Embryonic facial prominence (tissue), 1 donor: ENCODE measurements around the gene SEMA6C.
"Not testable (repeated sequence)": the region's sequence is repeated elsewhere in the genome, so short reads cannot be mapped to it uniquely, and the experiment has no call there.

Source experiments
- DNase-seq: peaks from one replicate; pipeline ENCODE4 v3.0.0-alpha.2; 2016; ENCODE audit errors: extremely low spot score

SEMA6C gene, protein sequence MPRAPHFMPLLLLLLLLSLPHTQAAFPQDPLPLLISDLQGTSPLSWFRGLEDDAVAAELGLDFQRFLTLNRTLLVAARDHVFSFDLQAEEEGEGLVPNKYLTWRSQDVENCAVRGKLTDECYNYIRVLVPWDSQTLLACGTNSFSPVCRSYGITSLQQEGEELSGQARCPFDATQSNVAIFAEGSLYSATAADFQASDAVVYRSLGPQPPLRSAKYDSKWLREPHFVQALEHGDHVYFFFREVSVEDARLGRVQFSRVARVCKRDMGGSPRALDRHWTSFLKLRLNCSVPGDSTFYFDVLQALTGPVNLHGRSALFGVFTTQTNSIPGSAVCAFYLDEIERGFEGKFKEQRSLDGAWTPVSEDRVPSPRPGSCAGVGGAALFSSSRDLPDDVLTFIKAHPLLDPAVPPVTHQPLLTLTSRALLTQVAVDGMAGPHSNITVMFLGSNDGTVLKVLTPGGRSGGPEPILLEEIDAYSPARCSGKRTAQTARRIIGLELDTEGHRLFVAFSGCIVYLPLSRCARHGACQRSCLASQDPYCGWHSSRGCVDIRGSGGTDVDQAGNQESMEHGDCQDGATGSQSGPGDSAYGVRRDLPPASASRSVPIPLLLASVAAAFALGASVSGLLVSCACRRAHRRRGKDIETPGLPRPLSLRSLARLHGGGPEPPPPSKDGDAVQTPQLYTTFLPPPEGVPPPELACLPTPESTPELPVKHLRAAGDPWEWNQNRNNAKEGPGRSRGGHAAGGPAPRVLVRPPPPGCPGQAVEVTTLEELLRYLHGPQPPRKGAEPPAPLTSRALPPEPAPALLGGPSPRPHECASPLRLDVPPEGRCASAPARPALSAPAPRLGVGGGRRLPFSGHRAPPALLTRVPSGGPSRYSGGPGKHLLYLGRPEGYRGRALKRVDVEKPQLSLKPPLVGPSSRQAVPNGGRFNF

GRCh38 chr1:151146412-151147131, at the start of gene SEMA6C:
TSS of gene SEMA6C (minus strand) at chr1:151146631. CDS start at chr1:151142621, 4,010 bp downstream.
- DNase-seq, result peak; percentile 76

- DNase-seq, result not testable (repeated sequence)
Measured at GRCh38 chr1:151194894-151195594, 48.6 kb upstream of the SEMA6C start.

DNA sequence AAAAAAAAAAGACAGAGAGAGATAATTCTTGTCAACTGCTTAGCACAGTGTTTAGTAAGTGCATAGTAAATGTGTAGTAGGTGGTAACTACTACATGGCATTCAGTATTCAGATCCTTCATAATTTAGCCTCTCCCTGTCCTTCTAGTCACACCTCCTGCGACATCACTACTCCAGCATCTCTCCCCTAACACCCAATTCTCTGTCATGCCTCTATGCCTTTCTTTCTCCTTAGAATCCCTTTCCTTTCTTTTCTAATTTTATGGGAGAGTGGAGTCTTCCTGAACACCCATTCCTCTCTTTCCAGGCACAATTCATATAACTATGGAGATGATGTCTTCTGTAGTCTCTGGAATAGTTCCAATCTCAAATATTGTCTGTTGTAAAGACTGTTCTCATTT, 47.4 kb upstream of the SEMA6C start:
- no peak for DNase-seq

GRCh38 chr1:151193304-151193703, 46.9 kb upstream of the SEMA6C start:
- no peak for DNase-seq

GRCh38 chr1:151192047-151192446, 45.6 kb upstream of the SEMA6C start:
- no peak for DNase-seq

GRCh38 chr1:151189637-151190445, 43.4 kb upstream of the SEMA6C start, which contains the start of gene VPS72:
TSS of gene VPS72 (minus strand) at chr1:151190197. CDS start at chr1:151190121, 76 bp downstream.
- DNase-seq, result peak; percentile 93

- DNase-seq, result not testable (repeated sequence)
Measured at GRCh38 chr1:151188667-151189066, 42.2 kb upstream of the SEMA6C start.

DNA sequence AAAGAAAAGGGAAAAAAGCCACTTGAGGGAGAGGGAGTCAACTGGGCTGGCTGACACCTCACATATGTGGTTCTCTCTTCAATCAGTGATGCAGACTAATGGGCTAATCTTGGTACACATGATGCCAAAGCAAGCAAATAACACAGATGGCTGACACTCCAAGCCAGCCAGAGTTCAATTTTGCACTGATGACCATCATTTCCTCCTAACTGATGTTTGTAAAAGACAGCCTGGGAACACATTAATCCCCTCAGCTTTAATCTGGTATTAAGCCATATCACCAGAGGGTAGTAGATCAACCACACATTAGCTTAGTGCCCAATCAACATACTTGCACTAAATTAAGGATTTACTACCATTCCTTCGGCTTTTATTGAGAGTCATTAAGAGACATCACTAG, 40.8 kb upstream of the SEMA6C start:
- no peak for DNase-seq

DNA sequence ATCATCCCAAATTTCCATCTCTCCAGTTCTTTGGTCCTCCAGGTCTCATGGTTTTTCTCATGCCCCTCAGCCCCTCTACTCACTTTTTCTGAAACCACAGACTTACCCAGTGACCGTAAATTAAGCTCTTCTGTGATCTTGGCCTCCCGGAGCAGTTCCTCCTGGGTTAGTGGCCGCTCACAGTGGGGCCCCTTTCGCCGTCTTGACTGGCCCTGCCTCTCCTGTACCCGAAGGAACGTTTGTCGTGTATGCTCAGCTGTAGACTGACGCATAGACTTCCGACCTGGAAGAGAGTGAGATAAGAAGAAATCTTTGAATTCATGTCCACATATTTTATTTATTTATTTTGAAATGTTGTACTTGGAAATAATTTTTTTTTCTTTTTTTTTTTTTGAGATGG, 37.8 kb upstream of the SEMA6C start:
- DNase-seq, result no peak

DNA sequence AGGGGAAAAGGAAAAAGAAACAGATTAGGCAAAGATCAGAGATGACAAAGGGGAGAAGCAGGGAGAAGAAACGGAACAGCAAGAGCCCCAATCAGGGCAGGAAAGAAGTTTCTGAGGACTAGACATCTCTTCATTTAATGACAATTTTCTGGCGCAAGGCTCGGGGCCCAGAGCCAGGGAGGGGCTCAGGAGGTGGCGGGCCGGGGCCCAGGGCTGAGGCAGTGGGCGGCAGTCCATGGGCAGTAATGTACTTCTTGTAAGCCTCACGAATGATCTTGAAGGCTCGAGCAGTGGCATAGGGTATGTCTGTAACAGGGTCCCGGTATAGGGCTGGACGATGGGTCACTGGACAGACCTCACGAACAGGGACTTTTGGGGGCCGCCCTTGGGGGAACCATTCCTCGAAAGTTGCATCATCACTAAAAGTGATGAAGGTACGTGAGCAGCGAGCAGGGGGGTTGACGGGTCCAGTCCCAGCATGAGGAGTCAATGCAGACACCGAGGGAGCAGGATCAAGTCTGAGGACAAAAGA, 30.1 kb upstream of the SEMA6C start:
- DNase-seq, result no peak

- no peak for DNase-seq
Measured at GRCh38 chr1:151175863-151176262, 29.4 kb upstream of the SEMA6C start, which contains the start of gene TMOD4. TSS of gene TMOD4 (minus strand) at chr1:151175981. CDS start at chr1:151174875, 1,106 bp downstream.

DNA sequence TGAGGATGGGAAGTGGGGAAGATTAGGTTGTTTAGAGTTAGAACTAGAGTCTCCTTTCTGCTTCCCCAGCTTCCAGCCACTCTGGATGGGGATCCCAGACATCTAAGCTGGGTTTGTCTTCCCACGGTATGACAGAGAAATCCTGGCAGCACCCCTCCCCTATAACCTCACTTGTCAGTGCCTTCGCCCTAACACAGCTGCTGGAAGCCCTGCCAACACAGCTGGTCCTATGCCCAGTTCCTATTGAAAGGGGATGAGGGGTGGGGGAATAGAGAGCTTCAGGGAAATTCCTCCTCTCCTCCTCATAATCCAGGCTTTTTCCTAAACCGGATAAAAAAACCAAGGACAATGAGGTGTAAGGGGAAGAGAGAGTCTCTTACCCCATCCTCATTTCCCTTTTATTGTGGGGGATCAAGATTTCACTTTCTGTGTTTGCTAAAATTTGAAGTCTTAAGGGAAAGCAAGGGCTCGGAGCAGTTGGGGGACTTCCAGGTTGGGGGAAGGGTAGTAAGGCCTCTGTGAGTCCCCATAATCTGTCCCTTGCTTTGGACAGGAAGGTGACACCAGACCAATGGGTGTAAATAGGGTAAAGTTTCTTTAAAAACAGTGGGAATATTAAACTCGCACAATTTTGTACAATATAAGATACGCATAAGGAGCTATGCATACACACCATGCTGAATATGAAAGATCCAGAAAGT, 28.8 kb upstream of the SEMA6C start:
- no peak for DNase-seq

DNA sequence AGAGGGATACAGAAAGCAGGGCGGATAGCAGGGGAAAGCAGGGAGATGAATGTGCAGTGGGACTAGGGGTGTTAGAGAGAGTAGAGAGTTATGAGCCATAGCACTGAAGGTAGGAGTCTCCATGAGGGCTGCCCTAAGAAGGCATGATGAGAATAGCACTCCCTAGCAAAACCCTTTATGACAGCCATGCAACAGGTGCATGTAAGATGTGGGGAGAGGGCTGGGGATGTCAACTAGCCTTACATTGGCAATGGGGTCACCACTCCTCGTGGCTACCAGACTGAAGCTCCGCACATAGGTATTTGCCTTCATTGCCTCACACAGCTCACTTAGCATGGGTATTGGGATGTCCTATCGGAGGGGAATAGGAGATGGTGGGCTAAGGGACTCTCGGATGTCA, 24.8 kb upstream of the SEMA6C start:
- DNase-seq, result no peak

DNA sequence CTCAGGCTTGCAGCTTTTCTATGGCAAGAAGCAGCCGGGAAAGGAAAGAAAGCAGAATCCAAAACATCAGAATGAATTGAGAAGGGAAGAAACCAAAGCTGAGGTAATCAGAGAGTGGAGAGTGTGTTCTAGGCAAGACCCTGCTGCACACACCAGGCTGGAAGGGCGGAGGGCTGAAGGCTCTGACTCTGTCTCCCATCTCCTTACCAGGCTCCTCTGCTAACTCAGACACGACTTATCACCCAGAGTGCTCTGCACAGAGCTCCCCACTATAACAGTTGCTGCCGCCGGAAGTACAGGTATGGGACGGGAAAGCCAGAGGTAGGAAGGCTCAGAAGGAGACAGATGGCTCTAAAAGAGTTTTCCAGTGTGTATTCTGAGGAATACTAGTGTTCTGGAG, 20.7 kb upstream of the SEMA6C start:
- no peak for DNase-seq

DNA sequence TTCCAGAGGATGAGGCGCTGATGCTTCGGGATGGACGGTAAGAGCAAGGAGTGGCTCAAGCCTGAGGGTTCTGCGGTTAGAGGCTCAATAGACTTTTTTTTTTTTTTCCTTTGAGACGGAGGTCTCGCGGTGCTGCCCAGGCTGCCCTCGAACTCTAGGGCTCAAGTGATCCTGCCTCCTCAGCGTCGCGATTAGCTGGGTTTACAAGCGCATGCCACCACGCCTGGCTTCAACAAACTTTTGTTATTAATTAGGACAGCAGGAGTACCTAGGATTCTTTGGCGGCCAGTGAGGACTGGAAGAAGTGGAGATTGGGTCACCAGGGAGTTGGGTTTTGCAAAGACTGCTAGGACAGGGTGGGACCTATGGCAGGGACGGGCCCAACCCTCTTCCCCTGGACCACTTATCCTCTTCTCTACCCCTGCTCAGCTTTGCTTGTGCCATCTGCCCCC, 20.1 kb upstream of the SEMA6C start:
- no peak for DNase-seq

DNA sequence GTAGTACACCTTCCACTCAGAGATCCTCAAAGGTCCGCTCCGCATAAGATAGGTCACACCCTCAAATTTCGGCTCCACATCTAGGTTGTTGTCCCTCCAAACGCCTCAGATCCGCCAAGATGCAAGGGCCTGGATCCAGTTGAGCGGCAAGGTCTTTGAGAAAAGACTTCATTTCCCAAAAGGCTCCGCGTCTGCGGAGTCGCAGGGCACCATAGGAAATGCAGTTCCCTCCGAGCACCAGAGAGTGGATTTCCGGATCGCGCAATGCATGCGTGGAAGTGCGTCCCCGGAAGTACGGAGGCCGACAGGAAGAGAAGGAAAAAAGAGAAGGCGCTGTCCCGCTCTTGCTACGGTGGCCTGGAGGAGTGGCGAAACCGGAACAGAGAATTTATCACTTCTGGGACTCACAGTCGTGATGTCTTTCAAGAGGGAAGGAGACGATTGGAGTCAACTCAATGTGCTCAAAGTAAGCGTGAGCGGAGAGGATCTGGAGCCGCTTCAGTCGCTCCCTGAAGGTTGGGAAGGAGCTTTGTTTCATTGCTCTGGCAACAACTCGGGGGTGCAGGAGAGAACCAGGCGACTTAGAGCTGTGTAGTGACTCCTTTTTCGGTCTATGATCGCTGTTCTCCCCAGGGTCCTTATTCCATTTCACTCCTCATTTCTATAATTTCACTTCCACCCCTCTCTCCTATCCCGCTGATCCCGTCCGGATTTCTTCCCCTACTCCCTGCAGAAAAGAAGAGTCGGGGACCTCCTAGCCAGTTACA, 19.5 kb upstream of the SEMA6C start, which contains the start of the genes LYSMD1 and SCNM1:
Gene LYSMD1 (minus strand): TSS at position 165 of the 767 bp plus-strand sequence. CDS start 644 bp downstream, outside the sequence.
Gene SCNM1 (plus strand): TSS at position 407 of the 767 bp plus-strand sequence. CDS start 9 bp downstream, at position 416.
- peak; percentile 100 for DNase-seq

GRCh38 chr1:151165281-151165737, 18.9 kb upstream of the SEMA6C start:
- DNase-seq, result peak; percentile 71

GRCh38 chr1:151164732-151165280, 18.4 kb upstream of the SEMA6C start:
- no peak for DNase-seq
